HUES64 (cell line): ENCODE results near the gene OFD1.

Source experiments
- H3K27ac ChIP-seq: 2 replicates; pipeline ENCODE4 v1.7.0; 2013; ENCODE audit warnings: low read depth, low read length, inconsistent platforms
- H3K27me3 ChIP-seq: 2 replicates; pipeline ENCODE4 v1.6.1; 2013; ENCODE audit warnings: mild to moderate bottlenecking, low read length; ENCODE audit not compliant: insufficient read depth
- H3K36me3 ChIP-seq: 2 replicates; pipeline ENCODE4 v1.6.1; 2013; ENCODE audit warnings: mild to moderate bottlenecking, low read length; ENCODE audit not compliant: insufficient read depth
- H3K4me1 ChIP-seq: 2 replicates; pipeline ENCODE4 v1.6.1; 2013; ENCODE audit warnings: mild to moderate bottlenecking, low read length, moderate library complexity; ENCODE audit not compliant: insufficient read depth
- H3K4me3 ChIP-seq: 2 replicates; pipeline ENCODE4 v1.5.1; 2013; ENCODE audit warnings: mild to moderate bottlenecking, low read length, moderate library complexity
- H3K9ac ChIP-seq: 2 replicates; pipeline ENCODE4 v1.6.1; 2013; ENCODE audit warnings: mild to moderate bottlenecking, low read depth, low read length
- H3K9me3 ChIP-seq: 2 replicates; pipeline ENCODE4 v1.6.1; 2013; ENCODE audit warnings: low read depth, low read length; ENCODE audit not compliant: insufficient read depth
- WGBS: fragments of 150-250, 120-280 bp; methylation state at CpG from one replicate; pipeline ENCODE4 v1.1.7; 2013; ENCODE audit warnings: missing lambda C conversion rate; 5-methylcytosine and 5-hydroxymethylcytosine counted together

OFD1 gene

GRCh38 chrX:13732246-13733067 lies 2.1 kb upstream of the OFD1 start:
- H3K4me1 ChIP-seq: peaks cover 4% of the 10 kb centered on the region; the same call in 1 of the 2 replicates
- H3K36me3 ChIP-seq: peaks cover 20% of the 10 kb centered on the region
- no peak overlapping the region for H3K27ac ChIP-seq
- H3K9ac ChIP-seq: no peak overlapping the region
- no peaks in the 10 kb centered on the region for H3K27me3 ChIP-seq
- no peaks in the 10 kb centered on the region for H3K9me3 ChIP-seq
- no peak overlapping the region for H3K4me3 ChIP-seq
- 96% methylated on average over 7 of the region's 7 CpGs for WGBS

GRCh38 chrX:13733506-13733905 lies 1.0 kb upstream of the OFD1 start:
- Histone ChIP-seq H3K36me3 (peaks cover 31% of the 10 kb centered on the region), H3K4me3 (peak overlapping the region; percentile 100), H3K4me1 (peaks cover 4% of the 10 kb centered on the region; the same call in 1 of the 2 replicates), H3K27me3 (no peaks in the 10 kb centered on the region), H3K9ac (peak overlapping the region; percentile 98), H3K27ac (no peak overlapping the region), H3K9me3 (no peaks in the 10 kb centered on the region)
- WGBS: 51% methylated on average over 4 of the region's 4 CpGs

- Histone ChIP-seq H3K36me3 (peaks cover 75% of the 10 kb centered on the region), H3K4me1 (no peaks in the 10 kb centered on the region), H3K27ac (no peak overlapping the region), H3K9ac (no peak overlapping the region), H3K27me3 (no peaks in the 10 kb centered on the region), H3K4me3 (no peak overlapping the region), H3K9me3 (no peaks in the 10 kb centered on the region)
- 86% methylated on average over 6 of the region's 6 CpGs for WGBS
Observed at GRCh38 chrX:13741695-13742094, 7.1 kb downstream of the OFD1 start.

GRCh38 chrX:13742397-13743176 lies 8.0 kb downstream of the OFD1 start:
- Histone ChIP-seq H3K27ac (no peak overlapping the region), H3K27me3 (no peaks in the 10 kb centered on the region), H3K36me3 (peaks cover 74% of the 10 kb centered on the region), H3K4me3 (no peak overlapping the region), H3K9ac (no peak overlapping the region), H3K4me1 (no peaks in the 10 kb centered on the region), H3K9me3 (no peaks in the 10 kb centered on the region)
- 85% methylated on average over 13 of the region's 13 CpGs for WGBS

- H3K27me3 ChIP-seq: no peaks in the 10 kb centered on the region
- H3K36me3 ChIP-seq: peaks cover 87% of the 10 kb centered on the region
- H3K4me3 ChIP-seq: no peak overlapping the region
- no peak overlapping the region for H3K9ac ChIP-seq
- WGBS: 95% methylated on average over 2 of the region's 2 CpGs
- no peaks in the 10 kb centered on the region for H3K9me3 ChIP-seq
- no peak overlapping the region for H3K27ac ChIP-seq
- H3K4me1 ChIP-seq: no peaks in the 10 kb centered on the region
Observed at GRCh38 chrX:13747836-13748235, 13.3 kb downstream of the OFD1 start.

GRCh38 chrX:13748486-13748885 lies 13.9 kb downstream of the OFD1 start:
- no peak overlapping the region for H3K27ac ChIP-seq
- H3K4me1 ChIP-seq: no peaks in the 10 kb centered on the region
- peaks cover 87% of the 10 kb centered on the region for H3K36me3 ChIP-seq
- 92% methylated on average over 3 of the region's 3 CpGs for WGBS
- no peak overlapping the region for H3K9ac ChIP-seq
- H3K4me3 ChIP-seq: no peak overlapping the region
- no peaks in the 10 kb centered on the region for H3K9me3 ChIP-seq
- H3K27me3 ChIP-seq: no peaks in the 10 kb centered on the region

GRCh38 chrX:13750204-13750603 lies 15.7 kb downstream of the OFD1 start:
- Histone ChIP-seq H3K4me3 (no peak overlapping the region), H3K27me3 (no peaks in the 10 kb centered on the region), H3K4me1 (no peaks in the 10 kb centered on the region), H3K27ac (no peak overlapping the region), H3K9me3 (no peaks in the 10 kb centered on the region), H3K36me3 (peaks cover 84% of the 10 kb centered on the region), H3K9ac (no peak overlapping the region)

GRCh38 chrX:13750812-13751211 lies 16.3 kb downstream of the OFD1 start:
- no peak overlapping the region for H3K4me3 ChIP-seq
- peaks cover 84% of the 10 kb centered on the region for H3K36me3 ChIP-seq
- H3K4me1 ChIP-seq: no peaks in the 10 kb centered on the region
- H3K9ac ChIP-seq: no peak overlapping the region
- H3K9me3 ChIP-seq: no peaks in the 10 kb centered on the region
- no peak overlapping the region for H3K27ac ChIP-seq
- no peaks in the 10 kb centered on the region for H3K27me3 ChIP-seq

GRCh38 chrX:13752141-13752540 lies 17.6 kb downstream of the OFD1 start:
- Histone ChIP-seq H3K9ac (no peak overlapping the region), H3K27ac (no peak overlapping the region), H3K27me3 (no peaks in the 10 kb centered on the region), H3K36me3 (peaks cover 80% of the 10 kb centered on the region), H3K9me3 (no peaks in the 10 kb centered on the region), H3K4me1 (0 out of 2 replicates have a peak, but pooled peaks cover 4% of the 10 kb centered on the region), H3K4me3 (no peak overlapping the region)
- WGBS: 97% methylated on average over 2 of the region's 3 CpGs

GRCh38 chrX:13752646-13753045 lies 18.1 kb downstream of the OFD1 start:
- H3K9ac ChIP-seq: no peak overlapping the region
- H3K36me3 ChIP-seq: peaks cover 81% of the 10 kb centered on the region
- 0 out of 2 replicates have a peak, but pooled peaks cover 4% of the 10 kb centered on the region for H3K4me1 ChIP-seq
- no peak overlapping the region for H3K27ac ChIP-seq
- H3K4me3 ChIP-seq: no peak overlapping the region
- H3K9me3 ChIP-seq: no peaks in the 10 kb centered on the region
- no peaks in the 10 kb centered on the region for H3K27me3 ChIP-seq
- 89% methylated on average over 3 of the region's 3 CpGs for WGBS

- Histone ChIP-seq H3K4me1 (0 out of 2 replicates have a peak, but pooled peaks cover 4% of the 10 kb centered on the region), H3K27me3 (no peaks in the 10 kb centered on the region), H3K9me3 (no peaks in the 10 kb centered on the region), H3K9ac (no peak overlapping the region), H3K27ac (no peak overlapping the region), H3K36me3 (peaks cover 84% of the 10 kb centered on the region), H3K4me3 (no peak overlapping the region)
- 100% methylated on average over 1 of the region's 1 CpG for WGBS
Observed at GRCh38 chrX:13754765-13755164, 20.2 kb downstream of the OFD1 start.
